Nephron (organoid): ENCODE data around the gene DIO3.

Source experiments
- H3K27ac Mint-ChIP-seq, 3 experiments: 2 replicates each; pipeline ENCODE4 v1.8.0; 2020; ENCODE audit warnings: mixed read lengths in 3 of 3, mild to moderate bottlenecking in 2 of 3, moderate library complexity in 1 of 3
- H3K27me3 Mint-ChIP-seq: 2 replicates; pipeline ENCODE4 v1.8.0; 2021; ENCODE audit warnings: low read depth, mild to moderate bottlenecking, moderate library complexity, mixed read lengths
- H3K36me3 Mint-ChIP-seq: 2 replicates; pipeline ENCODE4 v1.8.0; 2020; ENCODE audit warnings: low read depth, mixed read lengths
- H3K4me1 Mint-ChIP-seq: 2 replicates; pipeline ENCODE4 v1.8.0; 2020; ENCODE audit warnings: mixed read lengths
- H3K4me3 Mint-ChIP-seq, 3 experiments: 2 replicates each; pipeline ENCODE4 v1.8.0; 2020; ENCODE audit warnings: mild to moderate bottlenecking in 3 of 3, mixed read lengths in 3 of 3, moderate library complexity in 2 of 3
- H3K9me3 Mint-ChIP-seq: 2 replicates; pipeline ENCODE4 v1.8.0; 2020; ENCODE audit warnings: mixed read lengths
- CTCF ChIP-seq, 3 experiments: fragments of 200-600 bp; sonication (generic); IDR thresholded peaks; one replicate each; pipeline ENCODE4 v1.5.0; 2021; ENCODE audit warnings: antibody characterized with exemption in 3 of 3; ENCODE audit not compliant: unreplicated experiment in 3 of 3

DIO3 gene

GRCh38 chr14:101559250-101559623 is 2.1 kb upstream of the DIO3 start:
- H3K4me1 Mint-ChIP-seq: peaks cover 24% of the 10 kb centered on the region
- peaks cover 75% of the 10 kb centered on the region for H3K27me3 Mint-ChIP-seq
- TF ChIP-seq CTCF (IDR thresholded peaks at IDR 0.05; ENCODE audit: unreplicated experiment in 3 of 3): no peak
- H3K9me3 Mint-ChIP-seq: peaks cover 3% of the 10 kb centered on the region
- H3K4me3 Mint-ChIP-seq: peak overlapping the region in 2 of 3 experiments; percentile 80 to 86
- no peaks in the 10 kb centered on the region for H3K36me3 Mint-ChIP-seq
- H3K27ac Mint-ChIP-seq: no peak overlapping the region

- peaks cover 81% of the 10 kb centered on the region for H3K27me3 Mint-ChIP-seq
- TF ChIP-seq CTCF (IDR thresholded peaks at IDR 0.05; ENCODE audit: unreplicated experiment in 3 of 3): peak in 1 of 3 experiments; percentile 28
- peaks cover 3% of the 10 kb centered on the region for H3K9me3 Mint-ChIP-seq
- H3K4me1 Mint-ChIP-seq: peaks cover 24% of the 10 kb centered on the region
- peak overlapping the region; percentile 48 to 86 (median 80) for H3K4me3 Mint-ChIP-seq
- H3K36me3 Mint-ChIP-seq: no peaks in the 10 kb centered on the region
- no peak overlapping the region for H3K27ac Mint-ChIP-seq
Measured at GRCh38 chr14:101559624-101560533, 1.4 kb upstream of the DIO3 start.

GRCh38 chr14:101560534-101561113 is 671 bp upstream of the DIO3 start:
- peaks cover 26% of the 10 kb centered on the region for H3K4me1 Mint-ChIP-seq
- no peak overlapping the region for H3K4me3 Mint-ChIP-seq
- TF ChIP-seq CTCF (IDR thresholded peaks at IDR 0.05; ENCODE audit: unreplicated experiment in 3 of 3): no peak
- H3K9me3 Mint-ChIP-seq: peaks cover 3% of the 10 kb centered on the region
- no peak overlapping the region for H3K27ac Mint-ChIP-seq
- H3K36me3 Mint-ChIP-seq: no peaks in the 10 kb centered on the region
- H3K27me3 Mint-ChIP-seq: peaks cover 82% of the 10 kb centered on the region

- Mint-ChIP-seq H3K4me3 (peak overlapping the region; percentile 66 to 77 (median 76)), H3K36me3 (no peaks in the 10 kb centered on the region), H3K4me1 (peaks cover 25% of the 10 kb centered on the region), H3K27me3 (peaks cover 85% of the 10 kb centered on the region), H3K9me3 (peaks cover 3% of the 10 kb centered on the region), H3K27ac (no peak overlapping the region)
- TF ChIP-seq CTCF (IDR thresholded peaks at IDR 0.05; ENCODE audit: unreplicated experiment in 3 of 3): no peak
Measured at GRCh38 chr14:101561897-101562490, 699 bp downstream of the DIO3 start.

- Mint-ChIP-seq H3K4me1 (peaks cover 25% of the 10 kb centered on the region), H3K27me3 (peaks cover 88% of the 10 kb centered on the region)
- no peak for TF ChIP-seq CTCF (IDR thresholded peaks at IDR 0.05; ENCODE audit: unreplicated experiment in 3 of 3)
Measured at GRCh38 chr14:101562659-101563351, 1.5 kb downstream of the DIO3 start.

More at GRCh38 chr14:101562659-101563351, 1.5 kb downstream of the DIO3 start:
- peaks cover 3% of the 10 kb centered on the region for H3K9me3 Mint-ChIP-seq
- H3K27ac Mint-ChIP-seq: no peak overlapping the region
- peak overlapping the region; percentile 73 to 77 (median 76) for H3K4me3 Mint-ChIP-seq
- no peaks in the 10 kb centered on the region for H3K36me3 Mint-ChIP-seq
